IMR-90 (cell line): ENCODE measurements around the gene MMD2. TPM values are rescaled to one million over a fixed set of nuclear protein-coding genes. Genes with fewer than 3 reads are reported as not detected.

Source experiments
- ATAC-seq: fragments of 200-7000 bp; cut with Tn5 transposase; 2 replicates; pipeline ENCODE4 v1.9.1; 2020; ENCODE audit warnings: low read depth, mild to moderate bottlenecking, moderate library complexity
- BruUV-seq: library from RNA; stranded (reverse); fragments of 400-500 nt; replicated peaks from 2 replicates; lab custom pipeline; 2021; lab: Mats Ljungman, UMichigan
- CTCF ChIA-PET: fragments of 300-600 bp; formaldehyde crosslinking; extraction: SDS; loops from one replicate; lab custom pipeline; 2021; ENCODE audit warnings: antibody characterized with exemption; lab: Yijun Ruan, JAX
- POLR2A ChIA-PET: fragments of 300-600 bp; sonication (Branson Sonifier 250); formaldehyde crosslinking; loops from one replicate; lab custom pipeline; 2022; ENCODE audit warnings: antibody characterized with exemption; ENCODE audit not compliant: unreplicated experiment; lab: Charles Lee
- DNase-seq: peaks from one replicate; pipeline ENCODE4 v3.0.0; 2013
- H2AFZ ChIP-seq: replicated peaks from 2 replicates; pipeline ENCODE3; 2013; ENCODE audit warnings: low read length, mild to moderate bottlenecking; ENCODE audit not compliant: poor library complexity
- H2AK5ac ChIP-seq: 2 replicates; pipeline ENCODE4 v1.6.1; 2013; ENCODE audit warnings: low read depth, low read length, inconsistent platforms
- H2AK9ac ChIP-seq: replicated peaks from 2 replicates; pipeline ENCODE3; 2013; ENCODE audit warnings: mild to moderate bottlenecking, low read depth, low read length, moderate library complexity; ENCODE audit not compliant: poor library complexity
- H2BK120ac ChIP-seq: 2 replicates; pipeline ENCODE4 v1.6.1; 2013; ENCODE audit warnings: low read depth, low read length, inconsistent platforms
- H2BK15ac ChIP-seq: 3 replicates; pipeline ENCODE4 v1.6.1; 2013; ENCODE audit warnings: low read depth, low read length, inconsistent platforms
- H2BK20ac ChIP-seq: 2 replicates; pipeline ENCODE4 v1.6.1; 2013; ENCODE audit warnings: low read depth, mild to moderate bottlenecking, inconsistent platforms, low read length, moderate library complexity
- H2BK5ac ChIP-seq: 2 replicates; pipeline ENCODE4 v1.6.1; 2013; ENCODE audit warnings: mild to moderate bottlenecking, low read depth, low read length, inconsistent platforms; ENCODE audit not compliant: poor library complexity, severe bottlenecking
- H3K14ac ChIP-seq: replicated peaks from 2 replicates; pipeline ENCODE4 v1.6.1; 2013; ENCODE audit warnings: low read depth, low read length, inconsistent platforms
- H3K18ac ChIP-seq: 2 replicates; pipeline ENCODE4 v1.6.1; 2013; ENCODE audit warnings: low read depth, low read length, control low read depth
- H3K23ac ChIP-seq: 2 replicates; pipeline ENCODE4 v1.6.1; 2013; ENCODE audit warnings: low read depth, low read length, inconsistent platforms
- H3K27ac ChIP-seq: 2 replicates; pipeline ENCODE4 v1.5.1; 2013; ENCODE audit warnings: mild to moderate bottlenecking, control low read depth, low read length; ENCODE audit not compliant: insufficient read depth
- H3K27me3 ChIP-seq: 2 replicates; pipeline ENCODE4 v1.6.1; 2013; ENCODE audit warnings: low read length; ENCODE audit not compliant: control insufficient read depth, insufficient read depth
- H3K36me3 ChIP-seq: 2 replicates; pipeline ENCODE4 v1.6.1; 2013; ENCODE audit warnings: low read length, mixed read lengths; ENCODE audit not compliant: control insufficient read depth, insufficient read depth
- H3K4ac ChIP-seq: 2 replicates; pipeline ENCODE4 v1.6.1; 2013; ENCODE audit warnings: low read depth, low read length, inconsistent platforms
- H3K4me1 ChIP-seq: 2 replicates; pipeline ENCODE4 v1.6.1; 2013; ENCODE audit warnings: low read length, mixed read lengths; ENCODE audit not compliant: control insufficient read depth, insufficient read depth
- H3K4me2 ChIP-seq: 2 replicates; pipeline ENCODE4 v1.6.1; 2013; ENCODE audit warnings: low read depth, mild to moderate bottlenecking, control low read depth, low read length, moderate library complexity
- H3K4me3 ChIP-seq: 2 replicates; pipeline ENCODE4 v1.5.1; 2013; ENCODE audit warnings: low read depth, mild to moderate bottlenecking, control low read depth, low read length, moderate library complexity; ENCODE audit not compliant: insufficient read depth
- H3K56ac ChIP-seq: 2 replicates; pipeline ENCODE4 v1.6.1; 2013; ENCODE audit warnings: low read length, inconsistent platforms; ENCODE audit not compliant: insufficient read depth; ENCODE audit errors: extremely low read depth
- H3K79me1 ChIP-seq, 2 experiments: 2 replicates each; pipeline ENCODE4 v1.6.1; 2013; ENCODE audit warnings: low read length in 2 of 2, inconsistent platforms in 1 of 2, low read depth in 1 of 2
- H3K9ac ChIP-seq: 2 replicates; pipeline ENCODE4 v1.6.1; 2013; ENCODE audit warnings: low read depth, low read length, control low read depth
- H3K9me1 ChIP-seq: 2 replicates; pipeline ENCODE4 v1.6.1; 2013; ENCODE audit warnings: low read length, inconsistent platforms; ENCODE audit not compliant: insufficient read depth
- H3K9me3 ChIP-seq: 2 replicates; pipeline ENCODE4 v1.6.1; 2013; ENCODE audit warnings: low read length; ENCODE audit not compliant: control insufficient read depth, insufficient read depth
- H4K20me1 ChIP-seq: 2 replicates; pipeline ENCODE4 v1.6.1; 2013; ENCODE audit warnings: low read length, inconsistent platforms; ENCODE audit not compliant: insufficient read depth
- H4K5ac ChIP-seq: 2 replicates; pipeline ENCODE4 v1.6.1; 2013; ENCODE audit warnings: mild to moderate bottlenecking, low read depth, low read length, control low read depth
- H4K8ac ChIP-seq, 2 experiments: 2 replicates each; pipeline ENCODE4 v1.6.1; 2013; ENCODE audit warnings: low read depth in 2 of 2, low read length in 2 of 2, control low read depth in 1 of 2, inconsistent platforms in 1 of 2
- H4K91ac ChIP-seq: 2 replicates; pipeline ENCODE4 v1.6.1; 2013; ENCODE audit warnings: low read depth, low read length, inconsistent platforms; ENCODE audit not compliant: insufficient read depth
- BHLHE40 ChIP-seq: fragments of 150-350 bp; IDR thresholded peaks from 2 replicates; pipeline ENCODE4 v1.6.1; 2016; ENCODE audit warnings: mild to moderate bottlenecking, low read depth, low read length
- CEBPB ChIP-seq: IDR thresholded peaks from 2 replicates; pipeline ENCODE4 v1.6.1; 2012; ENCODE audit warnings: low read depth, low read length, improper control_type of control experiment
- CHD1 ChIP-seq: IDR thresholded peaks from 2 replicates; pipeline ENCODE4 v1.6.1; 2012; ENCODE audit warnings: low read depth, low read length, improper control_type of control experiment
- FOS ChIP-seq: fragments of 150-350 bp; IDR thresholded peaks from 2 replicates; pipeline ENCODE4 v1.6.1; 2016; ENCODE audit warnings: low read depth, low read length
- MAFK ChIP-seq: IDR thresholded peaks from 2 replicates; pipeline ENCODE4 v1.6.1; 2012; ENCODE audit warnings: low read depth, low read length, improper control_type of control experiment
- MAZ ChIP-seq: IDR thresholded peaks from 2 replicates; pipeline ENCODE4 v1.6.1; 2012; ENCODE audit warnings: low read depth, mild to moderate bottlenecking, low read length, improper control_type of control experiment, moderate library complexity, borderline replicate concordance
- MXI1 ChIP-seq: IDR thresholded peaks from 2 replicates; pipeline ENCODE4 v1.6.1; 2012; ENCODE audit warnings: low read depth, mild to moderate bottlenecking, low read length, moderate library complexity, borderline replicate concordance
- POLR2A ChIP-seq: IDR thresholded peaks from 2 replicates; pipeline ENCODE4 v1.6.1; 2012; ENCODE audit warnings: mild to moderate bottlenecking, low read depth, low read length
- RCOR1 ChIP-seq: IDR thresholded peaks from 2 replicates; pipeline ENCODE4 v1.6.1; 2012; ENCODE audit warnings: mild to moderate bottlenecking, low read length, improper control_type of control experiment; ENCODE audit not compliant: insufficient replicate concordance
- RFX5 ChIP-seq: IDR thresholded peaks from 2 replicates; pipeline ENCODE4 v1.8.0; 2012; ENCODE audit warnings: low read depth, mild to moderate bottlenecking, low read length, moderate library complexity
- SMC3 ChIP-seq: fragments of 150-350 bp; IDR thresholded peaks from 2 replicates; pipeline ENCODE4 v1.6.1; 2016; ENCODE audit warnings: low read depth, mild to moderate bottlenecking, antibody characterized with exemption, low read length, moderate library complexity
- USF2 ChIP-seq: fragments of 150-350 bp; IDR thresholded peaks from 2 replicates; pipeline ENCODE4 v1.6.1; 2017; ENCODE audit warnings: mild to moderate bottlenecking, antibody characterized with exemption, low read length, low read depth
- WGBS, 2 experiments: methylation state at CpG; one replicate each; pipeline versions ENCODE4 v1.1.5 to v1.1.7; 2013; ENCODE audit warnings: missing lambda C conversion rate in 2 of 2; ENCODE audit not compliant: insufficient read length in 1 of 2; ENCODE audit errors: extremely low coverage in 2 of 2; 5-methylcytosine and 5-hydroxymethylcytosine counted together
- dilution Hi-C: fragments of 300-500 bp; cut with HindIII; formaldehyde crosslinking; loops from one replicate; pipeline ENCODE4 v1.14.3; 2018; ENCODE audit warnings: low sequenced_read_pairs; ENCODE audit not compliant: unreplicated experiment
- in situ Hi-C: fragments of 300-500 bp; cut with MboI; formaldehyde crosslinking; loops from 3 replicates; pipeline ENCODE4 v1.14.3; 2019; ENCODE audit warnings: low sequenced_read_pairs, inconsistent platforms, mixed read lengths
- intact Hi-C: fragments of 100-400 bp; cut with micrococcal nuclease; formaldehyde crosslinking; loops from 2 replicates; pipeline ENCODE4 v1.10.0; 2022
- polyA plus RNA-seq, 3 experiments: library from polyadenylated mRNA; depleted of rRNA; stranded (reverse); fragments of >200 nt; gene quantifications; 2 replicates each; pipeline ENCODE4 v1.2.3, GENCODE V29; 2012; ENCODE audit warnings: low replicate concordance in 1 of 3
- total RNA-seq: library from RNA; depleted of rRNA; stranded (reverse); fragments of >200 nt; gene quantifications from 2 replicates; pipeline ENCODE4 v1.2.3, GENCODE V29; 2012
- TF ChIP-seq, protein P1 (sequence below): fragments of 150-350 bp; IDR thresholded peaks from 2 replicates; pipeline ENCODE4 v1.6.1; 2016; ENCODE audit warnings: low read depth, mild to moderate bottlenecking, low read length, moderate library complexity, borderline replicate concordance

Gene MMD2
- total and polyA plus RNA-seq, 2 of the 4 experiments (the other 2 are of a cell fraction), result not detected

- no TSS peak for BruUV-seq
- H3K27ac ChIP-seq, result no peak overlapping the region
- in situ Hi-C loops (no loop called here), intact Hi-C loops (no loop called here), dilution Hi-C loops (no loop called here)
- no peak for TF ChIP-seq MAZ
- TF ChIP-seq RFX5, result no peak
- no peak for TF ChIP-seq USF2
- no peak for TF ChIP-seq BHLHE40
- no peak for TF ChIP-seq FOS
- no peak for TF ChIP-seq RCOR1
- no peak for TF ChIP-seq CHD1
- TF ChIP-seq SMC3, result no peak
- no peak for TF ChIP-seq CEBPB
- TF ChIP-seq MAFK, result no peak
- TF ChIP-seq POLR2A, result no peak
- no peak for TF ChIP-seq MXI1
- TF ChIP-seq, protein P1, sequence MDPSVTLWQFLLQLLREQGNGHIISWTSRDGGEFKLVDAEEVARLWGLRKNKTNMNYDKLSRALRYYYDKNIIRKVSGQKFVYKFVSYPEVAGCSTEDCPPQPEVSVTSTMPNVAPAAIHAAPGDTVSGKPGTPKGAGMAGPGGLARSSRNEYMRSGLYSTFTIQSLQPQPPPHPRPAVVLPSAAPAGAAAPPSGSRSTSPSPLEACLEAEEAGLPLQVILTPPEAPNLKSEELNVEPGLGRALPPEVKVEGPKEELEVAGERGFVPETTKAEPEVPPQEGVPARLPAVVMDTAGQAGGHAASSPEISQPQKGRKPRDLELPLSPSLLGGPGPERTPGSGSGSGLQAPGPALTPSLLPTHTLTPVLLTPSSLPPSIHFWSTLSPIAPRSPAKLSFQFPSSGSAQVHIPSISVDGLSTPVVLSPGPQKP, result no peak
- H3K56ac ChIP-seq, result no peak overlapping the region
- H3K14ac ChIP-seq, result no peak overlapping the region
- no peak overlapping the region for H2AFZ ChIP-seq
- H3K18ac ChIP-seq, result no peak overlapping the region
- no peak overlapping the region for H4K8ac ChIP-seq
- no peak overlapping the region for H2BK15ac ChIP-seq
- no peak overlapping the region for H4K5ac ChIP-seq
- H3K4me3 ChIP-seq, result no peak overlapping the region
- H3K9ac ChIP-seq, result no peak overlapping the region
- ChIA-PET CTCF (no interaction called here), POLR2A (no interaction called here)
- H2BK20ac ChIP-seq, result no peak overlapping the region
- DNase-seq, result no peak
- H2BK120ac ChIP-seq, result no peak overlapping the region
- H3K4ac ChIP-seq, result no peak overlapping the region
- H3K79me1 ChIP-seq, result no peaks in the 10 kb centered on the region
- H3K4me1 ChIP-seq, result no peaks in the 10 kb centered on the region
- no peaks in the 10 kb centered on the region for H3K9me1 ChIP-seq
- peaks cover 5% of the 10 kb centered on the region; the same call in 1 of the 2 replicates for H3K9me3 ChIP-seq
- no peak overlapping the region for H2AK5ac ChIP-seq
- no peak overlapping the region for H3K4me2 ChIP-seq
- no peaks in the 10 kb centered on the region for H3K36me3 ChIP-seq
- ATAC-seq, result no peak
- H3K23ac ChIP-seq, result no peak overlapping the region
- no peak overlapping the region for H2AK9ac ChIP-seq
- WGBS, 2 experiments, result 100% methylated on average over 1 of the region's 9 CpGs; no CpG with 5 or more reads in 1 of the 2 experiments
- H3K27me3 ChIP-seq, result no peaks in the 10 kb centered on the region
- no peak overlapping the region for H2BK5ac ChIP-seq
- no peak overlapping the region for H4K91ac ChIP-seq
- H4K20me1 ChIP-seq, result no peaks in the 10 kb centered on the region
Observed at GRCh38 chr7:4894482-4894881, 64.5 kb downstream of the MMD2 start.
